GM10248 (cell line): Measurements from ENCODE around the gene SIVA1.

Experiments used
- CTCF ChIA-PET: fragments of 300-600 bp; sonication (Branson Sonifier 250); formaldehyde crosslinking; extraction: SDS; loops from one replicate; lab custom pipeline; 2021; ENCODE audit warnings: antibody characterized with exemption; lab: Yijun Ruan, JAX
- POLR2A ChIA-PET: fragments of 350-650 bp; sonication (Branson Sonifier 250); formaldehyde crosslinking; extraction: SDS; loops from one replicate; lab custom pipeline; 2020; ENCODE audit warnings: antibody characterized with exemption; lab: Yijun Ruan, JAX
- DNase-seq: peaks from one replicate; pipeline ENCODE4 v3.0.0; 2012; ENCODE audit errors: extremely low spot score
- TF ChIP-seq, protein P1 (sequence below): IDR thresholded peaks from 2 replicates; pipeline ENCODE4 v1.5.1; 2012; ENCODE audit warnings: mild to moderate bottlenecking, low read depth; ENCODE audit errors: extremely low read depth, missing control alignments, control extremely low read depth

Gene SIVA1

DNA sequence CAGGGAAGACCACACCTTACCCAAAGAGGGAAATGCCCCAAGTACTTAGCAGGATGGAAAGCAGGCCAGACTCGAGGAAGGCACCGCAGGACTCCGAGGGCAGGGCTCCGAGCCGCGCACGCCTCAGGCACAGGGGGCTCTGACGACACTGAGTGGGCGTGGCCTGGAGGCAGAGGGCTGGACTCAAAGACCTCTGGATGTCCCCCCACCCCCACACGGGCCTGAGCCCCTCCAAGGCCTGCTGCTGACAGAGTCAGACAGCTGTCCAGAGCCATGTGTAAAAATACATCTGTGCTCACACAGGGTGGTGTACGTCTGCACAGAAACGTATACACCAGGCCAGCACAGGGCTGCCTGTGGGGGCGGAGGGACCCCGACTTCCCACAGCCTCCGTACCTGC lies 41.2 kb downstream of the SIVA1 start:
- DNase-seq = peak; percentile 62
- TF ChIP-seq, protein P1, sequence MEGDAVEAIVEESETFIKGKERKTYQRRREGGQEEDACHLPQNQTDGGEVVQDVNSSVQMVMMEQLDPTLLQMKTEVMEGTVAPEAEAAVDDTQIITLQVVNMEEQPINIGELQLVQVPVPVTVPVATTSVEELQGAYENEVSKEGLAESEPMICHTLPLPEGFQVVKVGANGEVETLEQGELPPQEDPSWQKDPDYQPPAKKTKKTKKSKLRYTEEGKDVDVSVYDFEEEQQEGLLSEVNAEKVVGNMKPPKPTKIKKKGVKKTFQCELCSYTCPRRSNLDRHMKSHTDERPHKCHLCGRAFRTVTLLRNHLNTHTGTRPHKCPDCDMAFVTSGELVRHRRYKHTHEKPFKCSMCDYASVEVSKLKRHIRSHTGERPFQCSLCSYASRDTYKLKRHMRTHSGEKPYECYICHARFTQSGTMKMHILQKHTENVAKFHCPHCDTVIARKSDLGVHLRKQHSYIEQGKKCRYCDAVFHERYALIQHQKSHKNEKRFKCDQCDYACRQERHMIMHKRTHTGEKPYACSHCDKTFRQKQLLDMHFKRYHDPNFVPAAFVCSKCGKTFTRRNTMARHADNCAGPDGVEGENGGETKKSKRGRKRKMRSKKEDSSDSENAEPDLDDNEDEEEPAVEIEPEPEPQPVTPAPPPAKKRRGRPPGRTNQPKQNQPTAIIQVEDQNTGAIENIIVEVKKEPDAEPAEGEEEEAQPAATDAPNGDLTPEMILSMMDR = no peak
- POLR2A ChIA-PET = no interaction called here
- CTCF ChIA-PET = interaction anchor here (1.2 to 1.6 kb wide), 2 partner anchors 23 to 32 kb away, joined by 3 to 8 read pairs; no protein-coding TSS in a partner anchor

DNA sequence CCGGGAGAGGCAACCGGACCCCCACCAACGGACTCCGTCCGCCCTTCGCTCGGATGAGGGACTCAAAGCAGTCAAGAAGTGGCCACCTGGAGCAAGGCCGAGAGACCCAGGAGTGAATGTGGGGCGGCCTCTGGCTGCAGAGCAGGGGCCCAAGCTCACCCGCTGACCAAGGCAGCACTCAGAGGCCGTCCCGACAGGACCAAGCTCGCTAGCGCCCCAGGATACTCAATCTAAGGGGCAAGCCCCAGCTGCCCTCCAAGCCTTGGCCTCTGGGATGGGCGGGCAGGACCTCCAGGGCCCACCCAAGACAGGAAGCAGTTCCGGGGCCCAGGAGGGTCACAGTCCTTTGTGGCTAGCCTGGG lies 41.7 kb downstream of the SIVA1 start:
- ChIA-PET POLR2A (no interaction called here), CTCF (interaction anchor here (0.7 to 1.6 kb wide), 3 partner anchors 24 to 31 kb away, joined by 3 to 8 read pairs (median 3); no protein-coding TSS in a partner anchor)
- peak; percentile 52 for DNase-seq
- TF ChIP-seq, protein P1 = no peak

DNA sequence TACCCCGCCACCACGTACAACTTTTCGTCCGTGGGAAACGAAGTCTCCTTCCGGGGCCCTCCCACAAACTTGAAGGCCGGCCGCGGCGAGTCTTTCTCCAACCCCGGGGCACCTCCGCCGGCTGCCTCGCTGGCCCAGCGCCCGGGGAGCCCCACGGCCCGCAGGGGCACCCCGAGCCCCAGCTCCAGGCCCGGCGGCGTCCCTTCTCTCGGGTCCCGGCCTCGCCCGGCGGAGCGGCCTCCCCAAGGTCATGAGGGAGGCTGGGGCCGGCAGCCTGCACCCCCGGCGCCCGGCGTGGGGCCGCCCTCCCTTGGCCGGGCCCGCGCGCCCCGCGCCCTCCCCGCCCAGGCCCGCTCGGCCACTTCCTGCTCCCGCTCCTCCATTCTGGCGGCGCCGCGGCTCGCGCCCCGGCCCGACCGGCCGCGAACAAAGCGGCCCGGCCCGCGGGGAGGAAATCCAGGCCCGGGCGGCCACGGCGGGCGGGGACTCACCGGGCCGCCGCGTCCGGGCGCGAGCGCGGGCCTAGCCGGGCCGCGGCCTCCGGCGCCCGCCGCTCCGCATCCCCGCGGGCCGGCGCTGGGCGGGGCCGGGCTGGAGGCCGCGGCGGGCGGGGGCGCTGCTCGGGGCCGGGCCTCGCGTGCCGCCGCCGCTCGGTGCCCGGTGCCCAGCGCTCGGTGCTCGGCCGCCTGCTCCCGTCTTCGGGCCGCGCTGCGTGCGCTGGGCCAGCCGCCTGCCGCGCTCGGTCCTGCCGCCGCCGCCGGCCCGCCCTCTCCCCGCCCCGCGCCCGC lies 42.2 kb downstream of the SIVA1 start, which contains the start of gene AKT1:
Gene AKT1, minus strand, starts transcription at position 756 of the 788 bp plus-strand sequence. CDS start 3,105 bp downstream, outside the sequence.
- ChIA-PET POLR2A (no interaction called here), CTCF (interaction anchor here (0.7 to 1.6 kb wide), 2 partner anchors 27 to 31 kb away, joined by 3 to 8 read pairs; no protein-coding TSS in a partner anchor)
- DNase-seq = peak; percentile 59

DNA sequence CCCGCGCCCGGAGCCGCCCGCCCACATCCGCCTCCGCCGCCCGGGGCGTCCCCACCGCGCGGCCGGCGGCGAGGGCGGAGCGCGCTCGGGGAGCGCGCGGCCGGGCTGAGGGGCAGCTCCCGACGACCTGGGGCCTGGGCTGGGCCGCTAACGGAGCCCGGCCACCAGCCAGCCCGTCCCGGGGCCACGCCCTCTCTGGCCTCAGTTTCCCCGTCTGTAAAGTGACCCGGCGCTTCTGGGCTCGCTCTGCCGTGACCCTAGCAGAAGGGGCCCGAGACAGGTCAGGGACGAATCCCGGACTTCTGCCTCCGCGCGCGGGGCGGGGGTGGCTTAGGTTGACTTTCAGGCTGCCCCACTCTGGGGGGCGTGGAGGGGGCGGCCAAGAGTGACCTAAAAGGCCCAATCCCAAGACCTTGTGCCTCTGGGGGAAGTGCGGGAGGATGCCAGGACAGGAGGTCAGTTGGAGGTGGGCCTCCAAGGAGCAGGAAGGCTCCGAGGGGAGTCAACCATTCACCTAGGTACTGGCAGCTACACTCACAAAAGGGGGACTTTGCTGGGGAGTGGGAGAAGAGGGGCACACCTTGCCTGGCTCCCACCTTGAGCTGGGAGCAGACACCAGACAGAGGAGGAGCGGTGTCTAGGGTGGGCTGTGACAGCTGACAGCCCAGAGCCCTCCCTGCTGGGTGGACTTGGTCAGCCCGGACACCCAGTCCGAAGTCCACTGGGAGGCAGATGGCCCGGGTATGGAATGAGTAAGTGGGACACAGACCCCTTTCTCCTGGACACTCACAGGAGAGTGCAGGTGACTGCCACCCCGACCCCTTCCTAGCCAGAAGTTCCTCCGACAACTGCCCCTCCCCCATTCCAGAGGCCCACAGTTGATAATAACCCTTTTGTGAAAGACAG lies 43.1 kb downstream of the SIVA1 start:
- POLR2A ChIA-PET = no interaction called here
- peak; percentile 89 for DNase-seq
- TF ChIP-seq, protein P1 = no peak
- CTCF ChIA-PET = interaction anchor here (1.1 kb wide), 1 partner anchor 27 kb away, joined by 3 read pairs; no protein-coding TSS in a partner anchor

More for the DNA sequence above, 42.2 kb downstream of the SIVA1 start, which contains the start of gene AKT1:
- TF ChIP-seq, protein P1 = no peak

DNA sequence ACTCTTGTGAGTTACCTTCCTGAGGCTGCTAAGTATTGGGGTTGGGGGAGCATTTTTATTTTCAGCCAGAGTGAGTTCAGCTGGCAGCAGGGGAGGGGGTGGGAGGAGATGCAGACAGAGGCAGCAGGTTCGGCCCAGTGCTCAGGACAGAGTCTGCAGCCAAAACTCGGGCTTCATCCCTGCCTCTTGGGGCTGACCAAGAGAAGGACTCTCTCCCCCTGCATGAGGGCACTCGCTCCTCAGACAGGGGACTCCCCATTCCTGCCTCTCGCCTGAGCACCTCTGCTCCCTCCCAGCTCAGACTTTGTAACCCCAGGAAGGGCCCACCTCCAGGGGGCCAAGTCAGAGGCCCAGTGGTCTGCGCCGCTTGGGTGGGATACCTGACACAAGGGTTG lies 43.7 kb downstream of the SIVA1 start:
- TF ChIP-seq, protein P1 = no peak
- ChIA-PET CTCF (interaction anchor here (1.1 kb wide), 1 partner anchor 28 kb away, joined by 3 read pairs; no protein-coding TSS in a partner anchor), POLR2A (no interaction called here)
- DNase-seq = no peak
